Common myeloid progenitor, CD34-positive (primary cell): ENCODE results near the gene KCNMA1.

Source experiments
- CTCF ChIA-PET: fragments of 350-600 bp; sonication (Branson Sonifier 250); formaldehyde crosslinking; loops from one replicate; lab custom pipeline; 2021; ENCODE audit warnings: antibody characterized with exemption; lab: Charles Lee
- POLR2A ChIA-PET: fragments of 350-600 bp; sonication (Branson Sonifier 250); formaldehyde crosslinking; loops from one replicate; lab custom pipeline; 2021; ENCODE audit warnings: antibody characterized with exemption; lab: Charles Lee
- DNase-seq, 3 donors: peaks; one replicate each; pipeline versions ENCODE4 v3.0.0 to v3.0.0-alpha.2; 2013
- H3K27ac ChIP-seq, 2 experiments: 1 replicate in 1 of 2; 2 replicates in 1 of 2; pipeline ENCODE4 v1.7.0; 2013; ENCODE audit warnings: inconsistent platforms in 2 of 2, low read length in 2 of 2, mild to moderate bottlenecking in 2 of 2, low read depth in 1 of 2, moderate library complexity in 1 of 2; ENCODE audit not compliant: severe bottlenecking in 2 of 2, insufficient read depth in 1 of 2, poor library complexity in 1 of 2
- H3K27me3 ChIP-seq, 5 experiments: replicated peaks in 2 of 5; 1 replicate in 3 of 5; 2 replicates in 2 of 5; pipeline versions ENCODE4 v1.6.1 to v1.7.0; 2013; ENCODE audit warnings: low read length in 4 of 5, mild to moderate bottlenecking in 2 of 5, moderate library complexity in 2 of 5, inconsistent platforms in 1 of 5; ENCODE audit not compliant: insufficient read depth in 5 of 5, control insufficient read depth in 4 of 5
- H3K36me3 ChIP-seq, 4 experiments: 1 replicate in 2 of 4; 2 replicates in 2 of 4; pipeline versions ENCODE4 v1.6.1 to v1.7.0; 2013; ENCODE audit warnings: low read length in 3 of 4, control low read depth in 1 of 4, mild to moderate bottlenecking in 1 of 4; ENCODE audit not compliant: control insufficient read depth in 4 of 4, insufficient read depth in 4 of 4
- H3K4me1 ChIP-seq, 4 experiments: 1 replicate in 3 of 4; 2 replicates in 1 of 4; pipeline versions ENCODE4 v1.6.1 to v1.7.1; 2013; ENCODE audit warnings: low read length in 3 of 4, mild to moderate bottlenecking in 3 of 4, control low read depth in 1 of 4, inconsistent platforms in 1 of 4, moderate library complexity in 1 of 4; ENCODE audit not compliant: control insufficient read depth in 4 of 4, insufficient read depth in 4 of 4; ENCODE audit errors: control extremely low read depth in 1 of 4
- H3K4me3 ChIP-seq, 7 experiments: 1 replicate in 4 of 7; 2 replicates in 3 of 7; pipeline versions ENCODE4 v1.5.1 to v1.7.0; 2013; ENCODE audit warnings: mild to moderate bottlenecking in 7 of 7, low read length in 6 of 7, moderate library complexity in 6 of 7, inconsistent platforms in 2 of 7, low read depth in 2 of 7, control low read depth in 1 of 7; ENCODE audit not compliant: insufficient read depth in 4 of 7, control insufficient read depth in 1 of 7; ENCODE audit errors: extremely low read depth in 1 of 7
- H3K9me3 ChIP-seq, 5 experiments: 1 replicate in 4 of 5; 2 replicates in 1 of 5; pipeline versions ENCODE4 v1.6.1 to v1.7.1; 2013; ENCODE audit warnings: low read length in 4 of 5, mild to moderate bottlenecking in 2 of 5, inconsistent platforms in 1 of 5, low read depth in 1 of 5, moderate library complexity in 1 of 5; ENCODE audit not compliant: control insufficient read depth in 4 of 5, insufficient read depth in 2 of 5; ENCODE audit errors: control extremely low read depth in 1 of 5
- WGBS: methylation state at CpG from one replicate; pipeline ENCODE4 v1.1.5; 2013; ENCODE audit not compliant: insufficient coverage; 5-methylcytosine and 5-hydroxymethylcytosine counted together

KCNMA1 gene

DNA sequence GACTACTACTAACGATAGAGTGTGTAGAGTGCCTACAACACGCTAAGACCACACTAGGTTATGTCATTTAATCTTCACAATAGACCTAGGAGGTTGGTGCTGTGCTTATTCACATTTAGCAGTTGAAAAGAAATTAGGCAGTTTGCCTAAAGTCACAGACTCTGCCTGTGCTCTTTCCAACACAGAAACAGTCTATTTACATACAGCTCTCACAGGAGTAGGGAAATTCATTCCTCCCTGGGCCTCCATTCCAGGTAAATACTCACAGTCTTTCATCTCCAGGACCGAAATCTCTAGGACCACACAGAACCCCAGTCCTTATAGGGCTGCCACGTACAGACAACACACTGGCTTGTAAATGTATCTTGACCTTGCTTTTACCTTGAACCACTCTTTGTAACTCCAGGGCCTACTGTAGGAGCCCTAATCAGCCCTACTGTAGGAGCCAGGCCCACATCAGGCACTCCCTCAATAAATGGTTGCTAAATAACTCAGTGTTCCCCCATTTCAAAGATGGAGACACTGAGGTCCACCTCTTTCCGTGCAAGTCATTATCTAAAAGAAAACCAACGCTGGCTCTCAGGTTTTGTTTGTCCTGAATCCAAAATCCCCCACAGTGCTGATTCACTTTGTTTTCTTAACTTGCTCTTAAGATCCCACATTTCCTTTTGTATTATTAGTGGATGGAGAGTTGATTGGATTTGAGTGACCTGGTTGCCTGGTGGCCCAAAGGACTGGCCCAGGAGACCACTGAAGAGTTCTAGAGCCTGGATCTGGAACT is 146.9 kb downstream of the KCNMA1 start:
- Histone ChIP-seq H3K27ac (no peak overlapping the region), H3K4me3 (no peak overlapping the region), H3K27me3 (peaks cover 0 to 2% (median 0%) of the 10 kb centered on the region in 5 experiments), H3K36me3 (no peaks in the 10 kb centered on the region), H3K9me3 (peaks cover 0 to 4% (median 0%) of the 10 kb centered on the region in 5 experiments), H3K4me1 (no peaks in the 10 kb centered on the region)
- WGBS, result 94% methylated on average over 3 of the region's 6 CpGs
- no peak for DNase-seq
- ChIA-PET CTCF (interaction anchor here (1.0 kb wide), 1 partner anchor 12 kb away, joined by 3 read pairs; no protein-coding TSS in a partner anchor), POLR2A (no interaction called here)

DNA sequence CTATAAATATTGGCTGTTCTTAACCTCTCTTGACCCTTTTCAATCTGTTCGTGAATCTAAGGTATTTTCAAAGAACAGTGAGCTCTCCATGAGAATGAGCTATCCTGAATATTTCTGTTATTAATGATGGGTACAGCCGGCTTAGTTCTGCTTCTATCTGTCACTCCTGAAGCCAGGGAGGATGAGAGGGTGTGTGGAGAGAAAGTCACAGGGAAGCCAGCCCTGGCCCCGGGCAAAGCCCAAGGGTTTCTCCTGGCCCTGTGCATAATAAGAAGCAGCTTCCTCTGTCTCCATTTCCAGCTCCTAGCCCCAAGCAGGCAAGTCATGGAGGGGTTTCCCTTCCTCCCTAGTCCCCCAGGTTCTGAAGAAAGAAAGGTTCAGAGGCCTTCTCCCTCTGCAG is 151.1 kb downstream of the KCNMA1 start:
- no peak for DNase-seq
- ChIA-PET POLR2A (no interaction called here), CTCF (interaction anchor here (0.8 to 1.2 kb wide), 2 partner anchors 10 to 322 kb away, joined by 3 read pairs; no protein-coding TSS in a partner anchor)
- 93% methylated on average over 2 of the region's 3 CpGs for WGBS
- no peak overlapping the region for H3K4me3 ChIP-seq
- no peaks in the 10 kb centered on the region for H3K36me3 ChIP-seq
- H3K27me3 ChIP-seq, result peaks cover 0 to 19% (median 2%) of the 10 kb centered on the region in 5 experiments
- no peaks in the 10 kb centered on the region for H3K4me1 ChIP-seq
- H3K9me3 ChIP-seq, result peaks cover 0 to 4% (median 0%) of the 10 kb centered on the region in 5 experiments
- no peak overlapping the region for H3K27ac ChIP-seq

DNA sequence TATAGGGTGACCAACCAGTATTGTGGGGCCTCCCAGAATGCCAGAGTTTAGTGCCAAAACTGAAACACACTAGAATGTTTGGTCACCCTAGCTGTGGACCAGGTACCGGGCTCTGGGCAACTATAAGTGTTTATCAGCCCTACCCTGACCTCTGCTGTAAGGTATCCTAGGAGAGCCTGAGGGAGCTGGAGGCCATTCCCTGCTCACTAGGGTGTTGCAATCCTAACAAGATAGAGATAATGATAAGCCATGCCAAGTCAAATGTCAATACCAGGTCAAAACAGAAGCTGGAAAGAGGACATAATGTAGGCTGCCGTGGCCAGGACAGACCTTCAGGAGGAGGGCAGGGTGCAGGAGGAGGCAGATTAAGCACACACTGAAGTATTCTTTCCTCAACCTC is 151.8 kb downstream of the KCNMA1 start:
- POLR2A ChIA-PET, result interaction anchor here (0.5 kb wide), 1 partner anchor 11 kb away, joined by 3 read pairs; no protein-coding TSS in a partner anchor

DNA sequence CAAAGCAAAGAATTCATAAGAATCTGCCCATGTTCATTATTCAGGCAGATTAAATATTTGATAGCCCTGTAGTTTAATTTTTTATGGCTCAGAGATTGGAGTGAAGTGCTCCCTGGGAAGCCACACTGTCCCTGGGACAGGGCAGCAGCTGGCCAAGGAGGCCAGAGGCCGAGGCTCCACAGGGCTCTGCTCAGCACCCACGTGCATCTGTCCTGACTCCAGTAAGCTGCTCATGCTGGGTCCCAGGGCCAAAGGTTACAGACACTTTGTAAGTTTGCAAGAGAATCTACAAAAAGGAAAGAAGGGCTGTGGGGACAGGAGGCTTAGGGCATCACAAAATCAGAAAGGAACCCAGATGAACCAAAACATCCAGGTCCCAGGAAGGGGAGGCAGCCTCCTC is 155.5 kb downstream of the KCNMA1 start:
- 100% methylated on average over 2 of the region's 2 CpGs for WGBS
- ChIA-PET POLR2A (no interaction called here), CTCF (no interaction called here)
- Histone ChIP-seq H3K4me1 (no peaks in the 10 kb centered on the region), H3K36me3 (no peaks in the 10 kb centered on the region), H3K27ac (no peak overlapping the region), H3K9me3 (peaks cover 0 to 4% (median 0%) of the 10 kb centered on the region in 5 experiments), H3K4me3 (no peak overlapping the region), H3K27me3 (peaks cover 0 to 26% (median 9%) of the 10 kb centered on the region in 5 experiments)
- DNase-seq, result no peak

More for the DNA sequence above, 151.8 kb downstream of the KCNMA1 start:
- DNase-seq, result no peak
- no peak overlapping the region for H3K4me3 ChIP-seq
- H3K27me3 ChIP-seq, result peaks cover 0 to 19% (median 2%) of the 10 kb centered on the region in 5 experiments
- no peaks in the 10 kb centered on the region for H3K4me1 ChIP-seq
- CTCF ChIA-PET, result interaction anchor here (0.8 kb wide), 1 partner anchor 321 kb away, joined by 3 read pairs; no protein-coding TSS in a partner anchor
- WGBS, result 100% methylated on average over 1 of the region's 2 CpGs
- H3K9me3 ChIP-seq, result peaks cover 0 to 4% (median 0%) of the 10 kb centered on the region in 5 experiments
- no peak overlapping the region for H3K27ac ChIP-seq
- no peaks in the 10 kb centered on the region for H3K36me3 ChIP-seq

DNA sequence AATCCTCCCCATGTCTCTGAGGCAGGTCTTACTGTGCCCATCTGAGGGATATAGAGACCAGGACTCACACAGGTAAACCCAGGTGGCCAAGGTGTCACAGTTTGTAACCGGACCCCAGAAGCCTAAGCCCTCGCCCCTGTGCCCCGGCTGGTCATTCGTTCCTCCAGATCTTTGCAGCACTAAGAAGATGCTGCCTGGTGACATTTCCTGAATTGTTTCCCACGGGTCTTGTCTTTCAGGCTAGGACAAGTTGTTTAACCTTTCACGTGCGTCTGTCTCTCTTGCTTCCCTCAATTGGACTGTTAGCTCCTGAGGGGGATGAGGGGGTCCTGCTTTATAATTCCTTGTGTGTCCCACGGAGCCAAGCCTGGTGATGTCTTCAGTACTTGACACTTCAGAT is 158.0 kb downstream of the KCNMA1 start:
- 71% methylated on average over 8 of the region's 8 CpGs for WGBS

DNA sequence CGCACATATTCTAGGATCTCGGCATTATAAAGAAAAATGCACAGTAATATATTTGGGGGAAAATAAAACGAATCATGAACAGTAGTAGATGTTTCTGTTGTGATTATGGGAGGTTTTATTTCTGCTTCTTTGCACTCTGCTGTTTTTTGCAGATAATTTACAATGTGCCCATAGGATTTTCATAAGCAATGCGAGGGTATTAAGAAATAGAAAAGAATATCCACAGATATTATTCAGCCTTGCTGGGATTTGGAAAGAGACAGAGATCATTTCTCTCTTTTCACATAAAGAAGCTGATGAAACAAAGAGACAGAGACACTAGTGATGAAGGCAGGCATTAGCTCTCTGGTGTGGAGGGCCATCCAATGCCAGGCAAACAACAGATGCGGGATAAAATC is 158.6 kb downstream of the KCNMA1 start:
- Histone ChIP-seq H3K4me1 (no peaks in the 10 kb centered on the region), H3K27me3 (peaks cover 0 to 29% (median 11%) of the 10 kb centered on the region in 5 experiments), H3K27ac (no peak overlapping the region), H3K9me3 (no peaks in the 10 kb centered on the region), H3K36me3 (no peaks in the 10 kb centered on the region), H3K4me3 (no peak overlapping the region)
- ChIA-PET CTCF (no interaction called here), POLR2A (no interaction called here)
- DNase-seq, result no peak
- 40% methylated on average over 2 of the region's 5 CpGs for WGBS

More for the DNA sequence above, 158.0 kb downstream of the KCNMA1 start:
- Histone ChIP-seq H3K36me3 (no peaks in the 10 kb centered on the region), H3K9me3 (no peaks in the 10 kb centered on the region), H3K4me1 (no peaks in the 10 kb centered on the region), H3K27ac (no peak overlapping the region), H3K4me3 (no peak overlapping the region), H3K27me3 (peaks cover 0 to 29% (median 11%) of the 10 kb centered on the region in 5 experiments)
- no peak for DNase-seq
- ChIA-PET CTCF (interaction anchor here (1.4 kb wide), 1 partner anchor 9 kb away, joined by 5 read pairs; no protein-coding TSS in a partner anchor), POLR2A (no interaction called here)
